Naive thymus-derived CD8-positive, alpha-beta T cell (primary cell): Measurements from ENCODE around the gene NUTF2. TPM values are rescaled to one million over a fixed set of nuclear protein-coding genes. Genes with fewer than 3 reads are reported as not detected.

Experiments used
- ATAC-seq, 2 donors: fragments of 150-1000 bp; cut with Tn5 transposase in 1 of 2; sonication (Bioruptor Pico), chemical (Tn5 transposase) in 1 of 2; 1 replicate in 1 of 2; 2 replicates in 1 of 2; pipeline ENCODE4 v1.10.0; 2021; ENCODE audit warnings: mild to moderate bottlenecking in 2 of 2, moderate library complexity in 2 of 2
- POLR2A ChIA-PET: fragments of 350-600 bp; sonication (Branson Sonifier 250); formaldehyde crosslinking; loops from one replicate; lab custom pipeline; 2021; ENCODE audit warnings: antibody characterized with exemption; lab: Charles Lee
- DNase-seq, 10 donors: peaks; one replicate each; pipeline versions ENCODE4 v3.0.0 to v3.0.0-alpha.2; 2020 to 2022
- H3K27ac Mint-ChIP-seq, 10 donors: one replicate each; pipeline ENCODE4 v1.8.0; 2020 to 2022; ENCODE audit warnings: mild to moderate bottlenecking in 10 of 10, mixed read lengths in 10 of 10, moderate library complexity in 4 of 10, inconsistent platforms in 1 of 10
- H3K27me3 Mint-ChIP-seq, 5 donors: one replicate each; pipeline ENCODE4 v1.8.0; 2021 to 2022; ENCODE audit warnings: mixed read lengths in 5 of 5
- H3K36me3 Mint-ChIP-seq, 3 donors: one replicate each; pipeline ENCODE4 v1.8.0; 2020 to 2022; ENCODE audit warnings: mixed read lengths in 3 of 3, mild to moderate bottlenecking in 2 of 3, inconsistent platforms in 1 of 3
- H3K4me1 Mint-ChIP-seq, 4 donors: one replicate each; pipeline ENCODE4 v1.8.0; 2021 to 2022; ENCODE audit warnings: mixed read lengths in 4 of 4
- H3K4me3 Mint-ChIP-seq, 10 donors: one replicate each; pipeline ENCODE4 v1.8.0; 2020 to 2022; ENCODE audit warnings: mild to moderate bottlenecking in 10 of 10, mixed read lengths in 10 of 10, moderate library complexity in 6 of 10, inconsistent platforms in 1 of 10
- H3K9me3 Mint-ChIP-seq, 9 donors: one replicate each; pipeline ENCODE4 v1.8.0; 2020 to 2022; ENCODE audit warnings: mixed read lengths in 9 of 9, mild to moderate bottlenecking in 3 of 9, inconsistent platforms in 1 of 9, moderate library complexity in 1 of 9
- polyA plus RNA-seq, 3 donors: library from polyadenylated mRNA; unstranded; fragments of 300-500 nt; fragmentation: Illumina TruSeq; gene quantifications; one replicate each; pipeline ENCODE4 v1.2.3, GENCODE V29; 2021
- total RNA-seq, 8 experiments: library from RNA in 2 of 8; stranded (reverse) in 2 of 8; gene quantifications; one replicate each; pipeline ENCODE4 v1.2.3 and lab custom pipeline; 2021 to 2026

The NUTF2 gene
- total and polyA plus RNA-seq, 5 experiments from 2014 or later = 37.0 to 124 (median 109) TPM

DNA sequence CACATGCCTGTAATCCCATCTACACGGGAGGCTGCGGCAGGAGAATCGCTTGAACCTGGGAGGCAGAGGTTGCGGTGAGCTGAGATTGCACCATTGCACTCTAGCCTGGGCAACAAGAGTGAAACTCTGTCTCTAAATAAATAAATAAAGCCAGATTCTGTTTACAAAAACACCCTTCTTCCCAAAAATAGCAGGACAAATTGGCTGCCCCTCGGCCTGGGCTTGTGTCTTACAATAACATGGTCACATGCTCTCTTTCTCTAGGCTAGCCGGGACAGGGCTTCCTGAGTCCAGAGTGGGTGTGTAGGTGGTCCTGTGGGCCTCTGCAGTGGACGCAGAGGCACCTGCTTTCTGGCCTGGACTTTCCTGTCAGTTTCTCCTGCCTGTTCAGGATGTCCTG, 22.9 kb downstream of the NUTF2 start:
- H3K4me1 Mint-ChIP-seq = peaks cover 9 to 25% (median 18%) of the 10 kb centered on the region in 4 donors
- DNase-seq (no peak), ATAC-seq (no peak)
- H3K36me3 Mint-ChIP-seq = peaks cover 0 to 51% (median 6%) of the 10 kb centered on the region in 3 donors
- H3K27ac Mint-ChIP-seq = peak overlapping the region in 1 of 10 donors; percentile 52
- H3K9me3 Mint-ChIP-seq = no peaks in the 10 kb centered on the region
- H3K27me3 Mint-ChIP-seq = no peaks in the 10 kb centered on the region
- no peak overlapping the region for H3K4me3 Mint-ChIP-seq
- POLR2A ChIA-PET = interaction anchor here (0.6 to 1.4 kb wide), 2 partner anchors 26 to 47 kb away, joined by 3 read pairs; no protein-coding TSS in a partner anchor

- ATAC-seq (no peak), DNase-seq (no peak)
- Mint-ChIP-seq H3K27me3 (no peaks in the 10 kb centered on the region), H3K36me3 (peaks cover 0 to 40% (median 6%) of the 10 kb centered on the region in 3 donors), H3K9me3 (no peaks in the 10 kb centered on the region), H3K27ac (peak overlapping the region in 6 of 10 donors; percentile 19 to 93 (median 59)), H3K4me3 (peak overlapping the region in 3 of 10 donors; percentile 2 to 27 (median 18)), H3K4me1 (peaks cover 20 to 39% (median 32%) of the 10 kb centered on the region in 4 donors)
- POLR2A ChIA-PET = interaction anchor here (0.9 to 1.7 kb wide), 4 partner anchors 15 to 65 kb away, joined by 3 to 16 read pairs (median 4); partner anchors contain the start of gene PSMB10
Measured at GRCh38 chr16:67871256-67871655, 24.5 kb downstream of the NUTF2 start.

DNA sequence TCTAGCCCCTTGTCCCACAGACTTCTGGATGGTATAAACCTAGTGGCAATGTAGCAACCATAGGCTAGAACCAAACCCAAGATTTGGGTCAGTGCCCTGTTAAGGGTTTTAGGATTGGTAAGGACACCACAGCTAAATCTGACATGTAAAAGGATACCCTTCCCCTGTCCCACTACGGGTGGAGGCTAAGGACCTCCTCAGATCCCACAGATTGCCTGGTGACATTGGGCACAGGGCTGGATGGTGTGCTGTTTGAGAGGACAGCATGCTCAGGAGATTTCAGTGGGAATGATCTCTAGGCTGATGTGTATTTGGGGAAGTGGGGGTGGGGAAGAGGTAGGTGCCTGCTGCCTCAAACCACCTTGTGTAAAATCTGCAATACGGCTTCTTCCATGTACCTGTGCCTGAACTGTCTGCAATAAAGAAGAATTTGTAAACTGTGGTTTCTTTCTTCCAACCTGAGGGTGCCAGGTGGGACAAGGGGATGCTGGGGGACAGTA, 25.4 kb downstream of the NUTF2 start:
- Mint-ChIP-seq H3K27me3 (no peaks in the 10 kb centered on the region), H3K4me3 (peak overlapping the region; percentile 75 to 95 (median 90)), H3K4me1 (peaks cover 20 to 39% (median 33%) of the 10 kb centered on the region in 4 donors), H3K9me3 (no peaks in the 10 kb centered on the region), H3K36me3 (peaks cover 0 to 39% (median 6%) of the 10 kb centered on the region in 3 donors), H3K27ac (peak overlapping the region; percentile 70 to 95 (median 92))
- ATAC-seq (no peak), DNase-seq (no peak)
- POLR2A ChIA-PET = interaction anchor here (0.6 to 2.6 kb wide), 5 partner anchors 14 to 353 kb away, joined by 3 to 16 read pairs (median 4); partner anchors contain the start of genes PSKH1 and PSMB10

GRCh38 chr16:67872631-67873434, 26.1 kb downstream of the NUTF2 start, which contains the start of gene EDC4:
Gene EDC4, plus strand, starts transcription at chr16:67873052. Its CDS starts 210 bp downstream, at chr16:67873262.
- peak; percentile 92 to 96 for ATAC-seq
- H3K27me3 Mint-ChIP-seq = no peaks in the 10 kb centered on the region

GRCh38 chr16:67873435-67874370, 27.0 kb downstream of the NUTF2 start:
- ATAC-seq (no peak), DNase-seq (no peak)
- H3K4me1 Mint-ChIP-seq = peaks cover 20 to 39% (median 33%) of the 10 kb centered on the region in 4 donors
- no peaks in the 10 kb centered on the region for H3K9me3 Mint-ChIP-seq
- no peaks in the 10 kb centered on the region for H3K27me3 Mint-ChIP-seq
- H3K4me3 Mint-ChIP-seq = peak overlapping the region; percentile 87 to 95 (median 90)
- POLR2A ChIA-PET = interaction anchor here (0.5 to 2.6 kb wide), 21 partner anchors 10 to 845 kb away, joined by 3 to 15 read pairs (median 4); partner anchors contain the start of genes CTCF, NFATC3, NRN1L and PSKH1
- H3K36me3 Mint-ChIP-seq = peaks cover 0 to 44% (median 8%) of the 10 kb centered on the region in 3 donors
- H3K27ac Mint-ChIP-seq = peak overlapping the region; percentile 70 to 95 (median 94)

More at GRCh38 chr16:67872631-67873434, 26.1 kb downstream of the NUTF2 start, which contains the start of gene EDC4:
- Mint-ChIP-seq H3K4me1 (peaks cover 20 to 39% (median 33%) of the 10 kb centered on the region in 4 donors), H3K27ac (peak within 1 kb of the TSS; percentile 70 to 95 (median 94)), H3K4me3 (peak within 1 kb of the TSS; percentile 87 to 95 (median 90)), H3K36me3 (peaks cover 0 to 42% (median 6%) of the 10 kb centered on the region in 3 donors), H3K9me3 (no peaks in the 10 kb centered on the region)
- POLR2A ChIA-PET = interaction anchor here (0.5 to 2.6 kb wide), 20 partner anchors 10 to 845 kb away, joined by 3 to 15 read pairs (median 4); partner anchors contain the start of genes CTCF, NFATC3, NRN1L and PSKH1
- peak; percentile 74 to 91 (median 86) for DNase-seq

- H3K4me1 Mint-ChIP-seq = peaks cover 20 to 39% (median 33%) of the 10 kb centered on the region in 4 donors
- ATAC-seq (no peak), DNase-seq (no peak)
- H3K9me3 Mint-ChIP-seq = no peaks in the 10 kb centered on the region
- peak overlapping the region; percentile 87 to 95 (median 90) for H3K4me3 Mint-ChIP-seq
- POLR2A ChIA-PET = interaction anchor here (0.5 to 2.6 kb wide), 4 partner anchors 9 to 293 kb away, joined by 4 to 9 read pairs (median 8); partner anchors contain the start of genes NRN1L and PSKH1
- H3K36me3 Mint-ChIP-seq = peaks cover 0 to 47% (median 8%) of the 10 kb centered on the region in 3 donors
- H3K27me3 Mint-ChIP-seq = no peaks in the 10 kb centered on the region
- peak overlapping the region; percentile 70 to 95 (median 94) for H3K27ac Mint-ChIP-seq
Measured at GRCh38 chr16:67874372-67874771, 27.6 kb downstream of the NUTF2 start.

GRCh38 chr16:67877064-67877463, 30.3 kb downstream of the NUTF2 start:
- Mint-ChIP-seq H3K4me1 (peaks cover 20 to 39% (median 32%) of the 10 kb centered on the region in 4 donors), H3K27ac (peak overlapping the region in 1 of 10 donors; percentile 17), H3K36me3 (peaks cover 0 to 53% (median 7%) of the 10 kb centered on the region in 3 donors), H3K4me3 (no peak overlapping the region), H3K27me3 (no peaks in the 10 kb centered on the region), H3K9me3 (no peaks in the 10 kb centered on the region)
- ATAC-seq (no peak), DNase-seq (no peak)
- POLR2A ChIA-PET = interaction anchor here (1.7 kb wide), 1 partner anchor 34 kb away, joined by 4 read pairs; no protein-coding TSS in a partner anchor

GRCh38 chr16:67878232-67878631, 31.5 kb downstream of the NUTF2 start:
- Mint-ChIP-seq H3K27me3 (no peaks in the 10 kb centered on the region), H3K9me3 (no peaks in the 10 kb centered on the region), H3K36me3 (peaks cover 0 to 58% (median 8%) of the 10 kb centered on the region in 3 donors), H3K27ac (no peak overlapping the region), H3K4me3 (no peak overlapping the region), H3K4me1 (peaks cover 20 to 32% (median 29%) of the 10 kb centered on the region in 4 donors)
- POLR2A ChIA-PET = interaction anchor here (0.9 to 1.7 kb wide), 2 partner anchors 35 to 58 kb away, joined by 3 to 4 read pairs; no protein-coding TSS in a partner anchor
- DNase-seq (no peak), ATAC-seq (no peak)

DNA sequence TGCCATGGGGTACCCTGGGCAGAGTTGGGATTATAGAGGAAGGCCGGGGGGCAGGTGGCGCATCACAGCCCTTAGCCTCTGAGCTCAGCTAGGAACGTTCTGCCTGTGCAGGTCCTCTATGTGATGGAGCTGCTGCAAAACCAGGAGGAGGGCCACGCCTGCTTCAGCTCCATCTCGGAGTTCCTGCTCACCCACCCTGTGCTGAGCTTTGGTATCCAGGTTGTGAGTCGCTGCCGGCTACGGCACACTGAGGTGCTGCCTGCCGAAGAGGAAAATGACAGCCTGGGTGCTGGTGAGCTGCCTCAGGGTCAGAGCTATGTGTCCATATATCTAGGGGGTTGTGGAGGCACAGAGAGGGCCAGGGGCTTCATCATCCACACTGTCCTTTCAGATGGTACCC, 32.1 kb downstream of the NUTF2 start:
- peaks cover 0 to 65% (median 14%) of the 10 kb centered on the region in 3 donors for H3K36me3 Mint-ChIP-seq
- DNase-seq = no peak
- POLR2A ChIA-PET = interaction anchor here (0.5 kb wide), 1 partner anchor 39 kb away, joined by 4 read pairs; no protein-coding TSS in a partner anchor
- no peaks in the 10 kb centered on the region for H3K9me3 Mint-ChIP-seq
- peak overlapping the region in 2 of 10 donors; percentile 66 to 77 for H3K27ac Mint-ChIP-seq
- peaks cover 22 to 31% (median 27%) of the 10 kb centered on the region in 4 donors for H3K4me1 Mint-ChIP-seq
- no peak for ATAC-seq
- no peak overlapping the region for H3K4me3 Mint-ChIP-seq
- H3K27me3 Mint-ChIP-seq = no peaks in the 10 kb centered on the region

GRCh38 chr16:67879462-67879861, 32.7 kb downstream of the NUTF2 start:
- Mint-ChIP-seq H3K4me1 (peaks cover 17 to 25% (median 21%) of the 10 kb centered on the region in 4 donors), H3K36me3 (peaks cover 0 to 67% (median 14%) of the 10 kb centered on the region in 3 donors), H3K9me3 (no peaks in the 10 kb centered on the region), H3K27ac (no peak overlapping the region), H3K4me3 (no peak overlapping the region), H3K27me3 (no peaks in the 10 kb centered on the region)
- ATAC-seq (no peak), DNase-seq (no peak)
- POLR2A ChIA-PET = interaction anchor here (0.6 kb wide), 1 partner anchor 39 kb away, joined by 4 read pairs; no protein-coding TSS in a partner anchor

DNA sequence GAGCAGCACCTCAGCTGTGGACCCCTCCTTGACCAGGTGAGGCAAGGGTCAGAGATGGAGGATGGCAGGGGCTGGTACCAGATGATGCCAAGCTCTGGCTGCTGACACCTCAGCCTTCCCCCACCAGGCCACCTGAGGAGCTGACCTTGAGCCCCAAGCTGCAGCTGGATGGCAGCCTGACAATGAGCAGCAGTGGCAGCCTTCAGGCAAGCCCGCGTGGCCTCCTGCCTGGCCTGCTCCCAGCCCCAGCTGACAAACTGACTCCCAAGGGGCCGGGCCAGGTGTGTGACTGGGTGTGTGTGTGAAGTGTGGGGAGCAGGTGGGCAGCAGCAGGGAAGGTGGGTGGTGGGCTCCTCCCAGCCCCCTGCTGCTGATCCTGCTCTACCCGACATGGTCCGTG, 33.2 kb downstream of the NUTF2 start:
- no peak overlapping the region for H3K4me3 Mint-ChIP-seq
- DNase-seq (no peak), ATAC-seq (no peak)
- peaks cover 0 to 71% (median 14%) of the 10 kb centered on the region in 3 donors for H3K36me3 Mint-ChIP-seq
- H3K9me3 Mint-ChIP-seq = no peaks in the 10 kb centered on the region
- H3K4me1 Mint-ChIP-seq = peaks cover 13 to 20% (median 18%) of the 10 kb centered on the region in 4 donors
- H3K27me3 Mint-ChIP-seq = no peaks in the 10 kb centered on the region
- no peak overlapping the region for H3K27ac Mint-ChIP-seq
- POLR2A ChIA-PET = interaction anchor here (0.6 kb wide), 1 partner anchor 40 kb away, joined by 4 read pairs; no protein-coding TSS in a partner anchor
